ENCODE measurements around the gene RAP1GAP2.
"Not testable (repeated sequence)": the region's sequence is repeated elsewhere in the genome, so short reads cannot be mapped to it uniquely, and the experiment has no call there.

The RAP1GAP2 gene

GRCh38 chr17:2978991-2979390 is 182.8 kb downstream of the RAP1GAP2 start:
- DNase-seq: no peak

GRCh38 chr17:2980211-2980903 is 184.1 kb downstream of the RAP1GAP2 start:
- no peak for DNase-seq

- DNase-seq: no peak
These were observed 184.6 kb downstream of the RAP1GAP2 start for GRCh38 chr17:2980904-2981246.

- no peak for DNase-seq
These were observed 185.1 kb downstream of the RAP1GAP2 start for GRCh38 chr17:2981325-2981724.

GRCh38 chr17:2982854-2983253 is 186.6 kb downstream of the RAP1GAP2 start:
- no peak for DNase-seq

GRCh38 chr17:2983255-2983654 is 187.0 kb downstream of the RAP1GAP2 start:
- DNase-seq: no peak

- DNase-seq: no peak
These were observed 189.1 kb downstream of the RAP1GAP2 start for GRCh38 chr17:2985318-2985717.

GRCh38 chr17:2986925-2987324 is 190.7 kb downstream of the RAP1GAP2 start:
- DNase-seq: no peak

GRCh38 chr17:2989396-2989795 is 193.2 kb downstream of the RAP1GAP2 start:
- not testable (repeated sequence) for DNase-seq

GRCh38 chr17:2989855-2990254 is 193.6 kb downstream of the RAP1GAP2 start:
- no peak for DNase-seq

GRCh38 chr17:2990396-2990795 is 194.2 kb downstream of the RAP1GAP2 start:
- DNase-seq: no peak

- not testable (repeated sequence) for DNase-seq
These were observed 195.3 kb downstream of the RAP1GAP2 start for GRCh38 chr17:2991396-2992180.

- no peak for DNase-seq
These were observed 198.2 kb downstream of the RAP1GAP2 start for GRCh38 chr17:2994441-2994840.

- DNase-seq: no peak
These were observed 199.1 kb downstream of the RAP1GAP2 start for GRCh38 chr17:2995377-2995776.

- no peak for DNase-seq
These were observed 199.9 kb downstream of the RAP1GAP2 start for GRCh38 chr17:2995886-2996809.

GRCh38 chr17:2996810-2997670 is 200.8 kb downstream of the RAP1GAP2 start:
- DNase-seq: no peak

GRCh38 chr17:2998469-2998901 is 202.2 kb downstream of the RAP1GAP2 start:
- not testable (repeated sequence) for DNase-seq

- DNase-seq: peak; percentile 28
These were observed 206.5 kb downstream of the RAP1GAP2 start for GRCh38 chr17:3002538-3003295.

GRCh38 chr17:3003296-3004149 is 207.3 kb downstream of the RAP1GAP2 start:
- DNase-seq: no peak

- DNase-seq: peak; percentile 35
These were observed 208.0 kb downstream of the RAP1GAP2 start for GRCh38 chr17:3004150-3004801.
